Measurements from ENCODE around the gene MOV10. TPM values are rescaled to one million over a fixed set of nuclear protein-coding genes. Genes with fewer than 3 reads are reported as not detected.
A peak's percentile ranks its signal among the peaks of the same experiment; 100 is the strongest.
"Not testable (repeated sequence)": the region's sequence is repeated elsewhere in the genome, so short reads cannot be mapped to it uniquely, and the experiment has no call there.

Gene MOV10, protein sequence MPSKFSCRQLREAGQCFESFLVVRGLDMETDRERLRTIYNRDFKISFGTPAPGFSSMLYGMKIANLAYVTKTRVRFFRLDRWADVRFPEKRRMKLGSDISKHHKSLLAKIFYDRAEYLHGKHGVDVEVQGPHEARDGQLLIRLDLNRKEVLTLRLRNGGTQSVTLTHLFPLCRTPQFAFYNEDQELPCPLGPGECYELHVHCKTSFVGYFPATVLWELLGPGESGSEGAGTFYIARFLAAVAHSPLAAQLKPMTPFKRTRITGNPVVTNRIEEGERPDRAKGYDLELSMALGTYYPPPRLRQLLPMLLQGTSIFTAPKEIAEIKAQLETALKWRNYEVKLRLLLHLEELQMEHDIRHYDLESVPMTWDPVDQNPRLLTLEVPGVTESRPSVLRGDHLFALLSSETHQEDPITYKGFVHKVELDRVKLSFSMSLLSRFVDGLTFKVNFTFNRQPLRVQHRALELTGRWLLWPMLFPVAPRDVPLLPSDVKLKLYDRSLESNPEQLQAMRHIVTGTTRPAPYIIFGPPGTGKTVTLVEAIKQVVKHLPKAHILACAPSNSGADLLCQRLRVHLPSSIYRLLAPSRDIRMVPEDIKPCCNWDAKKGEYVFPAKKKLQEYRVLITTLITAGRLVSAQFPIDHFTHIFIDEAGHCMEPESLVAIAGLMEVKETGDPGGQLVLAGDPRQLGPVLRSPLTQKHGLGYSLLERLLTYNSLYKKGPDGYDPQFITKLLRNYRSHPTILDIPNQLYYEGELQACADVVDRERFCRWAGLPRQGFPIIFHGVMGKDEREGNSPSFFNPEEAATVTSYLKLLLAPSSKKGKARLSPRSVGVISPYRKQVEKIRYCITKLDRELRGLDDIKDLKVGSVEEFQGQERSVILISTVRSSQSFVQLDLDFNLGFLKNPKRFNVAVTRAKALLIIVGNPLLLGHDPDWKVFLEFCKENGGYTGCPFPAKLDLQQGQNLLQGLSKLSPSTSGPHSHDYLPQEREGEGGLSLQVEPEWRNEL
- 36.3 and 56.7 TPM in 2 replicates for total RNA-seq (2014; rRNA removed; shearing (Covaris generic))

DNA sequence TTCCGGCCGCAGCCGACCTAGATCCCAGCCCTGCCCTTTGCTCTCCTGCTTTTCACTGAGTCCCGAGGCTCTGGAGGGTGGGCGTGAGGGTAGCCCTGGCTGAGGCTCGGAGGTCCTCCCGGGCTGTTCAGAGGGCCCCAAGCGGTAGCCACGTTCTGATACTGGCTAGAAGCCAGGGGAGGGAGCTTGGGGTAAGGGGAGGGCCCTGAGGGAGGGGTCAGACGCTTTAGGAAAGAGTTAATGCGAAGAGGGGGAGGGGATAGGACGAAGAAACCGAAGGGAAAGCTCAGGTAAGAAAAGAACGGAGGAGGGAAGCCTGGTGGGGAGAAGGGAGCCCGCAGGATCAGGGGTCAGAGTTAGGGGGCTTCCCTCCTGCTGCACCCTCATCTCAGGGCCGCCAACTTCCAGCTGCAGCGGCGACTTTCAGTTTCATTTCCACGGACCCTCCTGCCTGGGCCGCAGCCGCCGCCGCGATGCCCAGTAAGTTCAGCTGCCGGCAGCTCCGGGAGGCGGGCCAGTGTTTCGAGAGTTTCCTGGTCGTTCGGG, at the start of gene MOV10:
MOV10 (plus strand) TSS at position 220 of the 546 bp plus-strand sequence; CDS start at position 474, 254 bp downstream.
- peak; percentile 79 for DNase-seq (ENCODE audit: low read depth)

DNA sequence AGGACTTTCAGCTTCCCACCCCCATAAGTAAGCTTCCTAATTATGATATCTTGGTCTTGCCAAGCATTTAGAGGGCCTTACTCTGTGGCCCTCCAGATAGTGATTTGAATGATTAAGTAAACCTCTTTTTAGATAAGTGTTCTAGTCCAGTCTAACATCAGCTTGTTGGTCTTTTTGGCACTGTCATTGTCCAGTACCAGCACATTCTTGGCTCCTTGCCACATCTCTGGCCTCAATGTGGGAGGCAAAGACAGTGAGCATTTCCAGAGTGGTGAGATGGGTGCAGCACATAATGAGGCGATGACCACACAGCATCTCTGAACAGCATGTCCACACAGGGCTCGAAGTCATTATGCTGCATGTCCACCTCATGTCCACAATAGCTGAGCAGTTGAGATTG, 48.8 kb upstream of the MOV10 start:
- peak; percentile 56 for DNase-seq (ENCODE audit: low read depth)

DNA sequence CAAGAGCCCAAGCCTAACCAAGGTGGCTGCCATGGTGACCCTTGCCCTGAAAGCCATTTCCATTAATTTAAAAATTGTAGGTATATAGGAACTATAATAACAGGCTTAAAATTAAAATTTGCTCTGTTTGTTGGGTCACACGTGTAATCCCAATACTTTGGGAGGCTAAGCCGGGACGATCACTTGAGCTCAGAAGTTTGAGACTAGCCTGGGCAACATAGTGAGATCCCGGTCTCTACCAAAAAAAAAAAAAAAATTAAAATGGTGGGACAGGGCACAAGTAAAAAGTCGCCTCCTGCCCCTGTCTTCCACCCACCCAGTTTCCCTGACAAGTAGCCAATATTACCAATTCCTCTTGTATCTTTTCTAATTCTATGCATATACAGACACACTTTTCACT, 48.3 kb upstream of the MOV10 start:
- DNase-seq (ENCODE audit: low read depth): no peak

DNA sequence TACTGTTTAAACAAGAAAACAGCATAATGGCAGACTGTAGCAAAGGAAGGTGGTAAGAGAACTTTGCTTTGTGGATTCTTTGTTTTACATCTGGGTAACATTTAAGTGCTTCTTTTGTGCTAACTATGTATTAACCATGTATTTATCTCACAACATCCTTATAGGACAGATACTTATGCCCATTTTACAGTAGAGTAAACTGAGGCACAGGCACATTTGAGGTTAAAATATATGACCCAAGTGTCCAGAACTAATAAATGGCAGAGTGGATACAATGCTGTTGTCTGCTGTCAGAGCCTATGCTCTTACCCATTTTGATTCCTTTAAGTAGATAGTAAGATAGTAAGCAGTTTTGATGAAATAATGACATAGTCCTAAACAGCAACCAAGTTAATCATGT, 47.6 kb upstream of the MOV10 start:
- no peak for DNase-seq (ENCODE audit: low read depth)

DNA sequence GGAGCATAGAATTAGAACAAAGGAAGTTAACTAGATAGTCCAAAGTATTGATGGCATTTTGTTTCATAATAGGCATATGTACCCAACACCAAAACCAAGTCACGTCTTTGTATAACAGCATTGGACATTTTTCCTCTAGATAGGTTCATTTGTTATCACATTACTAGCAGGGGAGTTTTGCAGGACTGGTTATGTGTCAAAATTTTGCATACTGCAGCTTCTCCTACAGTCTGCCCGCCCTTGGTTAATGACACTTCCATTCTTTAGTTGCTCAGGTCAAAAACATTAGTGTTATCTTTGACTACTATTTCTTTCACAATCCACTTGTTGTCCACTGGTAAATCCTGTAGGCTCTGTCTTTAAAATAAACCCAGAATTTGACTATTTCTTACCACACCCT, 45.9 kb upstream of the MOV10 start:
- no peak for DNase-seq (ENCODE audit: low read depth)

DNA sequence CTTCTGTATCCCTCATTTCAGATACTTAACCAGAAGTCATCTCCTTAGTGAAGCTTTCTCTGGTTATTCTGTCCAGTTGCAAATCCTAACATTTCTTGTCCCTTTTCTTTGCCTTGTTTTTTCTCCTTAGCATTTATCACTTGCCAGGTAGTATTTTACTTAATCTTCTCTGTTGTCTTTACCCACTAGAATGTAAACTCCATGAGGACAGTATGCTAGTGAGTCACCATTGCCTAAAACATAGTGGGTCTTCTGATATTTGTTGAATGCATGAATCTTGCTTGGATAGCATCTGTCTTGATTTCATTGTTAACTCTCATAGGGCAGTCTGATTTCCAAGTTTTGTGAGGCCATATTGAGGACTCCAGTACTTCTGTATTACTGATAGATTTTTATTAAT, 45.2 kb upstream of the MOV10 start:
- DNase-seq (ENCODE audit: low read depth): no peak

DNA sequence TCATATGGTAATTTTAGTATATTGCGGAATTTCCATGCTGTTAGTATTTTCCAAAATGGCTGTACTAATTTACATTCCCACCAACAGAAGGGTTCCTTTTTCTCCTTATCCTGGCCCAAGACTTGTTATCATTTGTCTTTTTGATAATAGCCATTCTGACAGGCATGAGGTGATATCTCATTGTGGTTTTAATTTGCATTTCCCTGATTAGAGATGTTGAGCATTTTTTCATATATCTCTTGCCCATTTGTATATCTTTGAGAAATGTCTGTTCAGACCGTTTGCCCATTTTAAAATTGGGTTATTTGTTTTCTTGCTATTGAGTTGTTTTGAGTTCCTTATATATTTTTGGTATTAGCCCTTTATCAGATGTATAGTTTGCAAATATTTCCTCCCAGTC, 40.8 kb upstream of the MOV10 start:
- DNase-seq (ENCODE audit: low read depth): no peak

DNA sequence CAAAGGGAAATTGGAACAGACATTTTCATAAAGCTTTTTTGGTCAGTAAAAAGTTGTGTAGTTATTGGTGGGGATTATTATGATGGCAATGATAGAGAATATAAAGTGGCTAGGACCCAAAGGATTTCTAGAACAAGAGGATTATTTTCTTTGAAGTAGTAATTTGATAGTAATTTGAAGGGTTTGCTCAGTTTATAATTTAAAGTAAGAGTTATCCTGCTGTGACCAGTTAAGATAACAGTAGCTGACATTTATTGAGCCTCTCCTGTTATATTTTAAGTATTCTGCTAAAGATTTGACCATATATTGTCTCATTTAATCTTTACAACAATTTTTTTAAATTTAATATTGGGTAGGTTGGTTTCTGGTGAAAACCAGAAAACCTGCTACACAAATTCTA, 40.1 kb upstream of the MOV10 start:
- no peak for DNase-seq (ENCODE audit: low read depth)

DNA sequence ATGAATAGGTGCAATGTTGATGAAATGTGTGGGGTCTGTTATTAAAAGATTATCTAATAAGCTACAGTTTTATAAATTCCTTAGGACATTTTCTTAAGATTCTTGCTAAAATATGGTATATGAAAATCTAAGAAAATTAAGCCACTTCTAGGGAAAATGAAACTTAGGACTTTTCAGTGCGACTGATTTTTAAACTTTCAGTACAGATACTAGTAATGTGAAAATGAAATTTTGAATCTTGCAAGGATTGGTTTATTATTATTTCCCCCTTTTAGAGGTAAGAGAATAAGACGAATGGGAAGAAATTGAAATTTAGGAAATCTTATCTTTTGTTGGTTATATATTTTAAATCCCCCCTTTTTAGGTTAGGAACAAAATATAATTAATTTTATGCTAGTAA, 38.4 kb upstream of the MOV10 start:
- no peak for DNase-seq (ENCODE audit: low read depth)

DNA sequence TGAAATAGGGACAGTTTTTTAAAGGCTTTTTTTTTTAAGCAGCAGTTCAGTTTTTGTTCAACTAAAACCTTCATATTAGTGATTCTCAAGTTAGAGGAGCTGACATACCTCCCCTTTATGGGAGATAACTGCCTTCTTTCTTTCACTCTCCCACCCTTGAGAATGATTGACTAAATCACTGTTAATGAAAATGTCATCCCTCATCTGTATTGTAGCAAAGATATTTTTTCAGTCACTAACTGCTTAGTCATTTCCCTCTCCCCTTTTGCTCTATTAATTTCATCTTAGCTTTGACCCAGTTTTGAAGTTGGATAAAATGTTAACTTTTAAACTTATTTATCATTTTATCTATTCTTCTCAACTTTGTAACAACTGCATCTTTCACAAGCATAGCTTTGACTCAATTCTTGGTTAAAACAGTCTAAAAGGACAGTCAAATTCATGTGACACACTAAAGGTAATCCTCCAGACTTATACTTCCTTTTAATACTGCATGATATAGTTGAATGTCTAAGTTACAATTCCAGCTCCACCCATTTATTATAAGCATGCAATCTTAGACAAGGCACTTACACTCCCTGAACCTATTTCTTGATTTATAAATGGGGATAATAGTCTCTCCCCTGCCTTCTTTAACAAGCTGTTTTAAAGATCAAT, 37.7 kb upstream of the MOV10 start:
- no peak for DNase-seq (ENCODE audit: low read depth)

DNA sequence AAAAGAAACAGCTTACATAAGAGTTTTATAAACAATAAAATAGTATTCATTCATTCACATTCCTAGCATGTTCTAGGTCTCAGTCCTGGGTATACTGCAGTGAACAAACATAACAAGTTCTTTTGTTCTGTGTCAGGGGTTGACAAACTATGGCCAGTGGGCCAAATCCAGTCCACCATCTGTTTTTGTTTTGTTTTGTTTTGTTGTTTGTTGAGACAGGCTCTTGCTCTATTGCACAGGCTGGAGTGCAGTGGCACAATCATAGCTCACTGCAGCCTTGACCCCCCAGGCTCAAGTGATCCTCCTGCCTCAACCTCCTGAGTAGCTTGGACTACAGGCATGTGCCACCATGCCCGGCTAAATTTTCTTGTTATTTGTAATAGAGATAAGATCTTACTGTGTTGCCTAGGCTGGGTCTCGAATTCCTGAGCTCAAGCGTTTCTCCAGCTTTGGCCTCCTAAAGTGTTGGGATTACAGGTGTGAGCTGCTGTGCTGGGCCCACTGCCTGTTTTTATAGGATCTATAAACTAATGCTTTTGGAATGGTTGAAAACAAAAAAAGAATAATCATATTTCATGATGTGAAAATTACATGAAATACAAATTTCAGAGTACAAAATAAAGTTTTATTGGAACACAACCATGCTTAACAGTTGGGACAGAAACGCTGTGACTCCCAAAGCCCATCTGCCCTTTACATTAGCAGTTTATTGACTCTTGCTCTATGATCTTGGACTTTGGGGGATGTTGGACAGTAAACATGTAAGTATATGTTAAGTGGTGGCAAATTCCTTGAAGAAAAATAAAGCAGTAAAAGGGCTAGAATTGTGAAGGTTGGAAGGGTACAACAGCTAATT, 37.0 kb upstream of the MOV10 start:
- peak; percentile 11 for DNase-seq (ENCODE audit: low read depth)

DNA sequence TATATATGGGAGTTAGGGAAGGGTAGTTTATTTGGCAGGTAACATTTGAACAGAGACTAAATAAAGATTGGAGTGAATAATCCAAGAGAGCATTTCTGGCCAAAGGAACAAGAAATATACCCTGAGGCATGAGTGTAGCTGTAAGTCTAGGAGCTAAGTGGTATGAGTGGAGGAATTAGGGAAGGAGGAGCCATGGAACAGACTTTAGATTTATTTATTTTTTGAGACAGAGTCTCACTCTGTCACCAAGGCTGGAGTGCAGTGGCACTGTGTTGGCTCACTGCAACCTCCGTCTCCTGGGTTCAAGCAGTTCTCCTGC, 36.4 kb upstream of the MOV10 start:
- DNase-seq (ENCODE audit: low read depth): peak; percentile 44

DNA sequence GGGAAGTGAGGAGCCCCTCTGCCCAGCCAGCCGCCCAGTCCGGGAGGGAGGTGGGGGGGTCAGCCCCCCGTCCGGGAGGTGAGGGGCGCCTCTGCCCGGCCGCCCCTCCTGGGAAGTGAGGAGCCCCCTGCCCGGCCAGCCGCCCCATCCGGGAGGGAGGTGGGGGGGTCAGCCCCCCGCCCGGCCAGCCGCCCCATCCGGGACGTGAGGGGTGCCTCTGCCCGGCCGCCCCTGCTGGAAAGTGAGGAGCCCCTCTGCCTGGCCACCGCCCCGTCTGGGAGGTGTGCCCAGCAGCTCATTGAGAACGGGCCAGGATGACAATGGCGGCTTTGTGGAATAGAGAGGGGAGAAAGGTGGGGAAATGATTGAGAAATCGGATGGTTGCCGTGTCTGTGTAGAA, 34.0 kb upstream of the MOV10 start:
- not testable (repeated sequence) for DNase-seq (ENCODE audit: low read depth)

DNA sequence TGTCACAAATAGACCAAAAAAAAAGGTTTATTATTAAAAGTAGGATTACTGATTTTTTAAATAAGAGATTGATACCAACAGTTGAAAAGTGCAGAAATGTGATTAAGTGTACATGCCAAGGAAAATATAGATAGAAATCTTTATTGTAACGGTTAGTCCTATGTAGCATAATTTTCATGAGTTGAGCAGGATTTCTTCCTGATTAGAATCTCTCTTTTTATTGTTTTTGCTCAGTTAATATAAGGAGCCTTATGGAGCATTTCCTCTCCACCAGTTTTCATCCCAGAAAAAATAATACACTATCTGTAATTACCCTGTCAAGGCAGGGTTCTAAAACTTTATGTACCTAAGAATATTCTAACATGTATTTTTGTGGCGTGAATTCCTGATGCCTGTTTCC, 31.4 kb upstream of the MOV10 start:
- DNase-seq (ENCODE audit: low read depth): no peak

DNA sequence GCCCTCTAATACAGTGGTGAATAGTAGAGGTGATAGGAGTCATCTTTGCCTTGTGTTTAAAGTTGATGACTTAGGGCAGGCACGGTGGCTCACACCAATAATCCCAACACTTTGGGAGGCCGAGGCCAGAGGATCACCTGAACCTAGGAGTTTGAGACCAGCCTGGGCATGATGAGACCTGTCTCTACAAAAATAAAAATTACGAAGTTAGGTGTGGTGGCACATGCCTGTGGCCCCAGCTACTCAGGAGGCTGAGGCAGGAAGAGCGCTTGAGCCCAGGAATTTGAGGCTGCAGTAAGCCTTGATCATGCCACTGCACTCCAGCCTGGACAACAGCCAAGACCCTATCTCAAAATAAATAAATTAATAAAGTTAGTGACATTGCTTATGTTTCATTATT, 28.2 kb upstream of the MOV10 start:
- DNase-seq (ENCODE audit: low read depth): no peak

DNA sequence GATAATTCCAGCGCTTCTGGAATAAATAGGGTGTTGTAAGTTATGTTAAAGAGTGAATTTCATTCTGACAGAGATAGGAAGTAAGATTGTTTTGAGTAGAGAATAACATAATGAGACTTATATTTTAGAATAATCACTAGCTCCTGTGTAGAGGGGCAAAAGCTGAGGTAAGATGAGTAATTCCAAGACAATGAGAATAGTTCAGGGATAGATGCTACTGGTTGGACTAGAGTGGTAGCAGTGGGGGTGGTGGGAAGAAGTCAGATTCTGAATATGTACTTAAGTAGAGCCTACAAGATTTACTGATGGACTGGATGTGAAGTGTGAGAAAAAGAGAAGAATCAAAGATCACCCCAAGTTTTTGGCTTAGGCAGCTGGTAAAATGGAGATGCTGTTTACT, 23.3 kb upstream of the MOV10 start:
- no peak for DNase-seq (ENCODE audit: low read depth)

DNA sequence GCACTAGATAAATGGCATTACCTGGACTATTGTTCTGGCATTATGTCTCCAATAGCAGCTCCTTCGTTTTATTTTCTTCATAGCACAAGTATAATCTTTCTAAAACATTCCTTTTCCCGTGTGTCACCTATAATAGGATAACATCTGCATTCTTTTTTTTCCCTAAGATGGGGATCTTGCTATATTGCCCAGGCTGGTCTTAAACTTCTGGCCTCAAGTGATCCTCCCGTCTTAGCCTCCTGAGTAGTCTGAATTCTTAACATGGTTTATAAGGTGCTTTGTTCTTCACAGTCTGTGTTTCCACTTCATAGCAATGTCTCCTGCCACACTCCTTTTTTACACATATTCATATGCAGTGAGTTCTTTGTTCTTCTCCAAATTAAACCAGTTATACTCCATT, 8.6 kb upstream of the MOV10 start:
- DNase-seq (ENCODE audit: low read depth): no peak

DNA sequence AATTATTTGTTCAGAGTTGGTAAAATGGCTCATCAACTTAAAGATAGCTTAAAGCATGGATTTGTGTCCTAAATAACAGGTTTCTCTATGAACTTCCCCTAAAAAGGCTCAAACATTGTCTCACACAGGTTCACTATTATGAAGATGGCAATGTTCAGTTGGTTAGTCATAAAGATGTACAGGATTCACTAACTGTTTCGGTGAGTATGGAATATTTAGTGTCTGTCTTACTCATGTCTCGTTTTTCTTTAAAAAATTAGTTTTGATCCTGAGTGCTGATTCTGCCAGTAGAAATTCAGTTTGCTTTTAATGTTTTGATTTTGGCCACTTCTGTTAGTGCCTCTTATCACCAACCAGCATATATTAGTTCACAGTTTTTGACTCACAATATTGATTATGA, 7.5 kb upstream of the MOV10 start:
- no peak for DNase-seq (ENCODE audit: low read depth)

DNA sequence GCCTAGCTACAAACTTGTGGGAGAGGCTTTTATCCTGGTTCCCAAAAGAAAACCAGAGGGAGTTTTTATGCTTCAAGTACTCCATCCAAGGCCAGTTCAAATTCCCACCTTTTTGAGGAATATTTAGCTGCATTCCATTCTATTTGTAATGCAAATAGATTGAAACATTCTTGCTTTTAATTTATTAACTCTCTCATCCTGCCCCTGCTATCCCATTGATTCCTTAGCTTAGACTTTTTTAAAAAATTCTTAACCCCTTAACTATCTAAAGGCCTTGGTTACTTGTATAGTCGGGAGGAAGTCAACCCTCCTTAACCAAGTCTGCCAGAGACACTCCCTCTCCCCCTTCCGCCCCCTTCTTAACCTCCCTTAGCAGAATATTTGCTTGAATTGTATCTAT, 2.5 kb upstream of the MOV10 start:
- DNase-seq (ENCODE audit: low read depth): no peak

DNA sequence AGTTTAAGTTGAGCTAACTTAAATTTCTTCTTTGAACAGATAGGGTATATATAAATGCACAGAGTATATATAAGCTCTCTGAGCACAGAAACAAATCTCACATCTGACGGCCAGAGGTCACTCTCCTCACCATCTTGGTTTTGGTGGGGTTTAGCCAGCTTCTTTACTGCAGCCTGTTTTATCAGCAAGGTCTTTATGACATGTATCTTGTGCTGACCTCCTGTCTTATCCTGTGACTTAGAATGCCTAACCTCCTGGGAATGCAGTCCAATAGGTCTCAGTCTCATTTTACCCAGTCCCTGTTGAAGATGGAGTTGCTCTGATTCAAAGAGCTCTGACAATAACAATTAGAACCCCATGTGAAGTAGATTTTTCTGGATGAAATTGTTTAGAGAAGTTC, 1.6 kb upstream of the MOV10 start:
- DNase-seq (ENCODE audit: low read depth): no peak
